ENCODE results near the gene ARHGAP19. TPM values are rescaled to one million over a fixed set of nuclear protein-coding genes. Genes with fewer than 3 reads are reported as not detected.

The ARHGAP19 gene
- polyA plus RNA-seq, 3 donors: 8.3 to 10.6 (median 10.2) TPM

GRCh38 chr10:97175586-97175985, 116.9 kb downstream of the ARHGAP19 start:
- Histone ChIP-seq H3K36me3 (replicated peaks in 1 of 2; ENCODE audit: control insufficient read depth in 1 of 2, insufficient read depth in 2 of 2, low read length in 2 of 2) (no peaks in the 10 kb centered on the region), H3K9ac (ENCODE audit: insufficient read depth, low read length, poor library complexity, severe bottlenecking) (no peak overlapping the region), H3K4me3 (replicated peaks in 1 of 3; ENCODE audit: low read depth in 2 of 3, low read length in 3 of 3) (no peak overlapping the region), H3K79me2 (ENCODE audit: insufficient read depth, low read length) (no peaks in the 10 kb centered on the region), H2AFZ (ENCODE audit: insufficient read depth, low read depth, low read length, poor library complexity, severe bottlenecking) (no peak overlapping the region), H3K27ac (ENCODE audit: low read depth in 1 of 2, low read length in 2 of 2) (no peak overlapping the region), H3K4me1 (ENCODE audit: control insufficient read depth in 1 of 2, insufficient read depth in 2 of 2, low read length in 2 of 2) (no peaks in the 10 kb centered on the region), H3K27me3 (ENCODE audit: control insufficient read depth in 2 of 2, insufficient read depth in 2 of 2, low read length in 2 of 2) (peaks cover 0 to 26% of the 10 kb centered on the region in 2 donors), H3K9me3 (replicated peaks in 1 of 2; ENCODE audit: control insufficient read depth in 1 of 2, insufficient read depth in 1 of 2, low read length in 2 of 2) (no peaks in the 10 kb centered on the region), H4K20me1 (ENCODE audit: insufficient read depth, low read length) (no peaks in the 10 kb centered on the region), H3K4me2 (replicated peaks; ENCODE audit: extremely low read depth, low read length, poor library complexity, severe bottlenecking) (no peak overlapping the region)
- Mint-ChIP-seq H3K27me3 (ENCODE audit: low read depth in 3 of 3) (peaks cover 20 to 33% (median 25%) of the 10 kb centered on the region in 3 donors), H3K36me3 (no peaks in the 10 kb centered on the region), H3K9me3 (peaks cover 0 to 2% (median 0%) of the 10 kb centered on the region in 7 donors), H3K27ac (peak overlapping the region in 1 of 7 donors; percentile 1), H3K4me1 (no peaks in the 10 kb centered on the region), H3K4me3 (no peak overlapping the region)
- WGBS (ENCODE audit: insufficient coverage): 93% methylated on average over 2 of the region's 4 CpGs
- no peak for DNase-seq
- TF ChIP-seq, protein P1, sequence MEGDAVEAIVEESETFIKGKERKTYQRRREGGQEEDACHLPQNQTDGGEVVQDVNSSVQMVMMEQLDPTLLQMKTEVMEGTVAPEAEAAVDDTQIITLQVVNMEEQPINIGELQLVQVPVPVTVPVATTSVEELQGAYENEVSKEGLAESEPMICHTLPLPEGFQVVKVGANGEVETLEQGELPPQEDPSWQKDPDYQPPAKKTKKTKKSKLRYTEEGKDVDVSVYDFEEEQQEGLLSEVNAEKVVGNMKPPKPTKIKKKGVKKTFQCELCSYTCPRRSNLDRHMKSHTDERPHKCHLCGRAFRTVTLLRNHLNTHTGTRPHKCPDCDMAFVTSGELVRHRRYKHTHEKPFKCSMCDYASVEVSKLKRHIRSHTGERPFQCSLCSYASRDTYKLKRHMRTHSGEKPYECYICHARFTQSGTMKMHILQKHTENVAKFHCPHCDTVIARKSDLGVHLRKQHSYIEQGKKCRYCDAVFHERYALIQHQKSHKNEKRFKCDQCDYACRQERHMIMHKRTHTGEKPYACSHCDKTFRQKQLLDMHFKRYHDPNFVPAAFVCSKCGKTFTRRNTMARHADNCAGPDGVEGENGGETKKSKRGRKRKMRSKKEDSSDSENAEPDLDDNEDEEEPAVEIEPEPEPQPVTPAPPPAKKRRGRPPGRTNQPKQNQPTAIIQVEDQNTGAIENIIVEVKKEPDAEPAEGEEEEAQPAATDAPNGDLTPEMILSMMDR (IDR thresholded peaks at IDR 0.05): no peak
- intact Hi-C loops (cut with micrococcal nuclease): no loop called here

DNA sequence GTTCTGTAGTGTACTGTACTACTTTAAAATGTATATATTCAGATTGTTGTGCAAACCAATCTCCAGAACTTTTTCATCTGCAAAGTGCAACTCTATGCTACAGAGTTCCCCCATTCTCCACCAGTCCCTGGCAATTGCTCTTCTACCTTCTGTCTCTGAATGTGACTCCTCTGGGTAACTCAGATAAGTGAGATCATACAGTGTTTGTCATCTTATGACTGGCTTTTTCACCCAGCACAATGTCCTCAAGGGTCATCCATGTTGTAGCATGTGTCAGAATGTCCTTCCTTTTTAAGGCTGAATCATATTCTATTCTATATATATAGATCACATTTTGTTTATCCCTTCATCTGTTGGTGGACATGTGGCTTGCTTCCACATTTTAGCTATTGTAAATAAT, 117.5 kb downstream of the ARHGAP19 start:
- intact Hi-C loops (cut with micrococcal nuclease): no loop called here
- no peaks in the 10 kb centered on the region for H3K36me3 Mint-ChIP-seq

More for the DNA sequence above, 117.5 kb downstream of the ARHGAP19 start:
- H3K27ac Mint-ChIP-seq: peak overlapping the region in 1 of 7 donors; percentile 32
- H3K9me3 ChIP-seq (replicated peaks in 1 of 2; ENCODE audit: control insufficient read depth in 1 of 2, insufficient read depth in 1 of 2, low read length in 2 of 2): no peaks in the 10 kb centered on the region
- H3K27me3 Mint-ChIP-seq (ENCODE audit: low read depth in 3 of 3): peaks cover 14 to 28% (median 23%) of the 10 kb centered on the region in 3 donors
- no peaks in the 10 kb centered on the region for H3K4me1 ChIP-seq (ENCODE audit: control insufficient read depth in 1 of 2, insufficient read depth in 2 of 2, low read length in 2 of 2)
- no peak overlapping the region for H2AFZ ChIP-seq (ENCODE audit: insufficient read depth, low read depth, low read length, poor library complexity, severe bottlenecking)
- H3K27ac ChIP-seq (ENCODE audit: low read depth in 1 of 2, low read length in 2 of 2): no peak overlapping the region
- H3K9ac ChIP-seq (ENCODE audit: insufficient read depth, low read length, poor library complexity, severe bottlenecking): no peak overlapping the region
- H3K4me1 Mint-ChIP-seq: no peaks in the 10 kb centered on the region
- no peaks in the 10 kb centered on the region for H3K79me2 ChIP-seq (ENCODE audit: insufficient read depth, low read length)
- no peak overlapping the region for H3K4me3 Mint-ChIP-seq
- no peak overlapping the region for H3K4me2 ChIP-seq (replicated peaks; ENCODE audit: extremely low read depth, low read length, poor library complexity, severe bottlenecking)
- TF ChIP-seq, protein P1 (IDR thresholded peaks at IDR 0.05): no peak
- H3K27me3 ChIP-seq (ENCODE audit: control insufficient read depth in 2 of 2, insufficient read depth in 2 of 2, low read length in 2 of 2): peaks cover 0 to 19% of the 10 kb centered on the region in 2 donors
- DNase-seq: no peak
- H3K36me3 ChIP-seq (replicated peaks in 1 of 2; ENCODE audit: control insufficient read depth in 1 of 2, insufficient read depth in 2 of 2, low read length in 2 of 2): no peaks in the 10 kb centered on the region
- H3K4me3 ChIP-seq (replicated peaks in 1 of 3; ENCODE audit: low read depth in 2 of 3, low read length in 3 of 3): no peak overlapping the region
- peaks cover 0 to 2% (median 0%) of the 10 kb centered on the region in 7 donors for H3K9me3 Mint-ChIP-seq
- H4K20me1 ChIP-seq (ENCODE audit: insufficient read depth, low read length): no peaks in the 10 kb centered on the region
